Placental pericyte (primary cell): ENCODE measurements around the gene TUBA4B. TPM values are rescaled to one million over a fixed set of nuclear protein-coding genes. Genes with fewer than 3 reads are reported as not detected.

ENCODE experiments used
- small RNA-seq: library from RNA; depleted of rRNA; stranded (forward); fragments of <200 nt; gene quantifications from one replicate; pipeline ENCODE3, GENCODE V24; 2012; ENCODE audit warnings: low replicate concordance
- total RNA-seq: library from RNA; depleted of rRNA; stranded (reverse); fragments of >200 nt; gene quantifications from 2 replicates; pipeline ENCODE4 v1.2.3, GENCODE V29; 2012

The TUBA4B gene
- not detected in 2 replicates for total RNA-seq

GRCh38 chr2:219252900-219253752 lies at the start of gene TUBA4B:
TSS of gene TUBA4B (plus strand) at chr2:219253243. CDS start at chr2:219253408, 165 bp downstream.

GRCh38 chr2:219206328-219207133 lies 46.5 kb upstream of the TUBA4B start, which contains the start of gene ZFAND2B:
TSS of gene ZFAND2B (plus strand) at chr2:219206782. CDS start at chr2:219206988, 206 bp downstream.

GRCh38 chr2:219218732-219219701 lies 34.0 kb upstream of the TUBA4B start, which contains the start of gene ABCB6:
TSS of gene ABCB6 (minus strand) at chr2:219218958. CDS start at chr2:219218673, 285 bp downstream.

GRCh38 chr2:219229305-219230058 lies 23.6 kb upstream of the TUBA4B start, which contains the start of the genes ANKZF1 and ATG9A:
TSS of gene ANKZF1 (plus strand) at chr2:219229806. CDS start at chr2:219230258, 452 bp downstream.
TSS of gene ATG9A (minus strand) at chr2:219229636. CDS start at chr2:219228024, 1,612 bp downstream.

GRCh38 chr2:219245148-219245898 lies 7.7 kb upstream of the TUBA4B start, which contains the start of the genes GLB1L and STK16:
TSS of gene GLB1L (minus strand) at chr2:219245444. CDS start at chr2:219243573, 1,871 bp downstream.
TSS of gene STK16 (plus strand) at chr2:219245479. CDS start at chr2:219246000, 521 bp downstream.

GRCh38 chr2:219253753-219254589 lies 928 bp downstream of the TUBA4B start, which contains the start of gene TUBA4A:
TSS of gene TUBA4A (minus strand) at chr2:219253918. CDS start at chr2:219253858, 60 bp downstream.

GRCh38 chr2:219279151-219279915 lies 26.3 kb downstream of the TUBA4B start, which contains the start of gene DNAJB2:
TSS of gene DNAJB2 (plus strand) at chr2:219279366. CDS start at chr2:219279834, 468 bp downstream.

GRCh38 chr2:219309278-219309677 lies 56.2 kb downstream of the TUBA4B start, which contains the start of gene PTPRN:
TSS of gene PTPRN (minus strand) at chr2:219309401. CDS start at chr2:219309332, 69 bp downstream.

Small RNAs within 50 kb of the gene (small RNA-seq; reads per million reads assigned to genes)
- gene MIR153-1: not detected

Other genes starting within 250 kb of the TUBA4B start
- not detected in 2 replicates for gene CFAP65, start 211.7 kb upstream of the TUBA4B start, total RNA-seq
- under 0.01 TPM in 1 of 2 replicates, not detected in the other for gene IHH, start 192.3 kb upstream of the TUBA4B start, total RNA-seq
- 18.6 and 18.9 TPM in 2 replicates for gene NHEJ1, start 92.4 kb upstream of the TUBA4B start, total RNA-seq
- gene SLC23A3, start 83.2 kb upstream of the TUBA4B start, total RNA-seq: 0.57 and 1.1 TPM in 2 replicates
- 20.9 and 36.8 TPM in 2 replicates for gene CNPPD1, start 76.3 kb upstream of the TUBA4B start, total RNA-seq
- gene RETREG2, start 75.0 kb upstream of the TUBA4B start, total RNA-seq: 74.7 and 81.0 TPM in 2 replicates
- 20.8 and 32.2 TPM in 2 replicates for gene ZFAND2B, start 46.5 kb upstream of the TUBA4B start, total RNA-seq
- 22.3 and 24.8 TPM in 2 replicates for gene ABCB6, start 34.3 kb upstream of the TUBA4B start, total RNA-seq
- 56.9 and 74.0 TPM in 2 replicates for gene ATG9A, start 23.6 kb upstream of the TUBA4B start, total RNA-seq
- 19.2 and 23.9 TPM in 2 replicates for gene ANKZF1, start 23.4 kb upstream of the TUBA4B start, total RNA-seq
- 15.2 and 23.4 TPM in 2 replicates for gene GLB1L, start 7.8 kb upstream of the TUBA4B start, total RNA-seq
- gene STK16, start 7.8 kb upstream of the TUBA4B start, total RNA-seq: 37.4 and 59.1 TPM in 2 replicates
- 7.0 and 31.6 TPM in 2 replicates for gene TUBA4A, start 675 bp downstream of the TUBA4B start, total RNA-seq
- gene DNAJB2, start 26.1 kb downstream of the TUBA4B start, total RNA-seq: 27.8 and 39.0 TPM in 2 replicates
- gene PTPRN, start 56.2 kb downstream of the TUBA4B start, total RNA-seq: 0.88 and 7.9 TPM in 2 replicates
- gene RESP18, start 79.5 kb downstream of the TUBA4B start, total RNA-seq: not detected in 2 replicates
- 64.0 and 76.8 TPM in 2 replicates for gene DNPEP, start 134.7 kb downstream of the TUBA4B start, total RNA-seq
- 0.29 and 7.2 TPM in 2 replicates for gene DES, start 165.1 kb downstream of the TUBA4B start, total RNA-seq
- 9.9 and 21.7 TPM in 2 replicates for gene SPEG, start 181.6 kb downstream of the TUBA4B start, total RNA-seq
- 70.0 and 100 TPM in 2 replicates for gene GMPPA, start 245.6 kb downstream of the TUBA4B start, total RNA-seq